SK-N-SH treated with all-trans-retinoic acid at 6 μM for 48 hours (cell line): ENCODE data around the gene SMCHD1.

Source experiments
- ATAC-seq: fragments of 200-7000 bp; cut with Tn5 transposase; 3 replicates; pipeline ENCODE4 v1.9.1; 2020; ENCODE audit warnings: mild to moderate bottlenecking, moderate library complexity
- BACH2 ChIP-seq: fragments of 250-450 bp; sonication (Bioruptor Pico); IDR thresholded peaks from 2 replicates; pipeline ENCODE4 v1.9.0; 2021; ENCODE audit warnings: mild to moderate bottlenecking, borderline replicate concordance
- CREB5 ChIP-seq: fragments of 250-450 bp; sonication (Bioruptor Pico); IDR thresholded peaks from 2 replicates; pipeline ENCODE4 v1.5.1; 2020; ENCODE audit warnings: low read depth, mild to moderate bottlenecking, moderate library complexity
- CSDC2 ChIP-seq: fragments of 250-450 bp; sonication (Bioruptor Pico); IDR thresholded peaks from 2 replicates; pipeline ENCODE4 v1.5.0; 2020; ENCODE audit warnings: mild to moderate bottlenecking, moderate library complexity
- CSRNP3 ChIP-seq: fragments of 250-450 bp; sonication (Bioruptor Pico); IDR thresholded peaks from 2 replicates; pipeline ENCODE4 v1.5.1; 2021; ENCODE audit warnings: mild to moderate bottlenecking, moderate library complexity
- ESRRG ChIP-seq: fragments of 250-450 bp; sonication (Bioruptor Pico); IDR thresholded peaks from 2 replicates; pipeline ENCODE4 v1.6.1; 2021; ENCODE audit warnings: mild to moderate bottlenecking
- GLIS3 ChIP-seq: fragments of 250-450 bp; sonication (Bioruptor Pico); IDR thresholded peaks from 2 replicates; pipeline ENCODE4 v1.5.0; 2020; ENCODE audit warnings: mild to moderate bottlenecking, moderate library complexity
- ISL1 ChIP-seq: fragments of 250-450 bp; sonication (Bioruptor Pico); IDR thresholded peaks from 2 replicates; pipeline ENCODE4 v2.1.2; 2022; ENCODE audit warnings: mild to moderate bottlenecking, moderate library complexity
- OSR1 ChIP-seq: fragments of 250-450 bp; sonication (Bioruptor Pico); IDR thresholded peaks from 2 replicates; pipeline ENCODE4 v1.8.0; 2022; ENCODE audit warnings: moderate library complexity, mild to moderate bottlenecking, inconsistent platforms
- PPARA ChIP-seq: fragments of 250-450 bp; sonication (Bioruptor Pico); IDR thresholded peaks from 2 replicates; pipeline ENCODE4 v1.5.0; 2020; ENCODE audit warnings: mild to moderate bottlenecking, borderline replicate concordance
- RARB ChIP-seq: fragments of 250-450 bp; sonication (Bioruptor Pico); IDR thresholded peaks from 2 replicates; pipeline ENCODE4 v1.8.0; 2021; ENCODE audit warnings: mild to moderate bottlenecking, moderate library complexity
- SNAI2 ChIP-seq: fragments of 250-450 bp; sonication (Bioruptor Pico); IDR thresholded peaks from 2 replicates; pipeline ENCODE4 v1.5.0; 2020; ENCODE audit warnings: mild to moderate bottlenecking, moderate library complexity
- TOX ChIP-seq: fragments of 250-450 bp; sonication (Bioruptor Pico); IDR thresholded peaks from 2 replicates; pipeline ENCODE4 v1.8.0; 2021; ENCODE audit warnings: mild to moderate bottlenecking, moderate library complexity, borderline replicate concordance
- ZC3H10 ChIP-seq: fragments of 250-450 bp; sonication (Bioruptor Pico); IDR thresholded peaks from 2 replicates; pipeline ENCODE4 v1.5.1; 2021; ENCODE audit warnings: mild to moderate bottlenecking, moderate library complexity
- ZFP3 ChIP-seq: fragments of 250-450 bp; sonication (Bioruptor Pico); IDR thresholded peaks from 2 replicates; pipeline ENCODE4 v1.5.0; 2020; ENCODE audit warnings: mild to moderate bottlenecking, moderate library complexity
- ZFP30 ChIP-seq: fragments of 450-650 bp; formaldehyde crosslinking; IDR thresholded peaks from 2 replicates; pipeline ENCODE4 v1.5.0; 2022; ENCODE audit warnings: mild to moderate bottlenecking, moderate library complexity
- ZNF565 ChIP-seq: fragments of 450-650 bp; formaldehyde crosslinking; conservative IDR thresholded peaks from 2 replicates; pipeline ENCODE4 v1.5.0; 2020; ENCODE audit warnings: low read depth, mild to moderate bottlenecking, moderate library complexity
- ZNF70 ChIP-seq: fragments of 450-650 bp; formaldehyde crosslinking; IDR thresholded peaks from 2 replicates; pipeline ENCODE4 v1.5.0; 2020; ENCODE audit warnings: mild to moderate bottlenecking, moderate library complexity
- TF ChIP-seq, protein P1 (sequence below): fragments of 250-450 bp; sonication (Bioruptor Pico); IDR thresholded peaks from 2 replicates; pipeline ENCODE4 v1.8.0; 2020; ENCODE audit warnings: mild to moderate bottlenecking, moderate library complexity, borderline replicate concordance
- TF ChIP-seq, protein P2 (sequence below): fragments of 250-450 bp; sonication (Bioruptor Pico); IDR thresholded peaks from 2 replicates; pipeline ENCODE4 v1.8.0; 2021; ENCODE audit warnings: low read depth, mild to moderate bottlenecking, moderate library complexity, borderline replicate concordance
- TF ChIP-seq, protein P3 (sequence below): fragments of 250-450 bp; sonication (Bioruptor Pico); IDR thresholded peaks from 2 replicates; pipeline ENCODE4 v1.5.0; 2020; ENCODE audit warnings: mild to moderate bottlenecking, moderate library complexity

The SMCHD1 gene

GRCh38 chr18:2704541-2704940, 49.0 kb downstream of the SMCHD1 start:
- TF ChIP-seq ZNF70 (CRISPR knock-in tag) (no peak), CREB5 (no peak), SNAI2 (CRISPR knock-in tag) (no peak), GLIS3 (CRISPR knock-in tag) (no peak), ESRRG (CRISPR knock-in tag) (no peak), ZFP30 (CRISPR knock-in tag) (no peak), RARB (CRISPR knock-in tag) (no peak), ZC3H10 (no peak), CSRNP3 (CRISPR knock-in tag) (no peak), TOX (CRISPR knock-in tag) (no peak), PPARA (CRISPR knock-in tag) (no peak), ZNF565 (CRISPR knock-in tag) (no peak), CSDC2 (CRISPR knock-in tag) (no peak), ZFP3 (CRISPR knock-in tag) (no peak), OSR1 (CRISPR knock-in tag) (no peak)
- TF ChIP-seq, protein P1, sequence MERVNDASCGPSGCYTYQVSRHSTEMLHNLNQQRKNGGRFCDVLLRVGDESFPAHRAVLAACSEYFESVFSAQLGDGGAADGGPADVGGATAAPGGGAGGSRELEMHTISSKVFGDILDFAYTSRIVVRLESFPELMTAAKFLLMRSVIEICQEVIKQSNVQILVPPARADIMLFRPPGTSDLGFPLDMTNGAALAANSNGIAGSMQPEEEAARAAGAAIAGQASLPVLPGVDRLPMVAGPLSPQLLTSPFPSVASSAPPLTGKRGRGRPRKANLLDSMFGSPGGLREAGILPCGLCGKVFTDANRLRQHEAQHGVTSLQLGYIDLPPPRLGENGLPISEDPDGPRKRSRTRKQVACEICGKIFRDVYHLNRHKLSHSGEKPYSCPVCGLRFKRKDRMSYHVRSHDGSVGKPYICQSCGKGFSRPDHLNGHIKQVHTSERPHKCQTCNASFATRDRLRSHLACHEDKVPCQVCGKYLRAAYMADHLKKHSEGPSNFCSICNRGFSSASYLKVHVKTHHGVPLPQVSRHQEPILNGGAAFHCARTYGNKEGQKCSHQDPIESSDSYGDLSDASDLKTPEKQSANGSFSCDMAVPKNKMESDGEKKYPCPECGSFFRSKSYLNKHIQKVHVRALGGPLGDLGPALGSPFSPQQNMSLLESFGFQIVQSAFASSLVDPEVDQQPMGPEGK (CRISPR knock-in tag) = no peak
- TF ChIP-seq, protein P2, sequence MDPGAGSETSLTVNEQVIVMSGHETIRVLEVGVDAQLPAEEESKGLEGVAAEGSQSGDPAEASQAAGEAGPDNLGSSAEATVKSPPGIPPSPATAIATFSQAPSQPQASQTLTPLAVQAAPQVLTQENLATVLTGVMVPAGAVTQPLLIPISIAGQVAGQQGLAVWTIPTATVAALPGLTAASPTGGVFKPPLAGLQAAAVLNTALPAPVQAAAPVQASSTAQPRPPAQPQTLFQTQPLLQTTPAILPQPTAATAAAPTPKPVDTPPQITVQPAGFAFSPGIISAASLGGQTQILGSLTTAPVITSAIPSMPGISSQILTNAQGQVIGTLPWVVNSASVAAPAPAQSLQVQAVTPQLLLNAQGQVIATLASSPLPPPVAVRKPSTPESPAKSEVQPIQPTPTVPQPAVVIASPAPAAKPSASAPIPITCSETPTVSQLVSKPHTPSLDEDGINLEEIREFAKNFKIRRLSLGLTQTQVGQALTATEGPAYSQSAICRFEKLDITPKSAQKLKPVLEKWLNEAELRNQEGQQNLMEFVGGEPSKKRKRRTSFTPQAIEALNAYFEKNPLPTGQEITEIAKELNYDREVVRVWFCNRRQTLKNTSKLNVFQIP (CRISPR knock-in tag) = no peak
- no peak for ATAC-seq

DNA sequence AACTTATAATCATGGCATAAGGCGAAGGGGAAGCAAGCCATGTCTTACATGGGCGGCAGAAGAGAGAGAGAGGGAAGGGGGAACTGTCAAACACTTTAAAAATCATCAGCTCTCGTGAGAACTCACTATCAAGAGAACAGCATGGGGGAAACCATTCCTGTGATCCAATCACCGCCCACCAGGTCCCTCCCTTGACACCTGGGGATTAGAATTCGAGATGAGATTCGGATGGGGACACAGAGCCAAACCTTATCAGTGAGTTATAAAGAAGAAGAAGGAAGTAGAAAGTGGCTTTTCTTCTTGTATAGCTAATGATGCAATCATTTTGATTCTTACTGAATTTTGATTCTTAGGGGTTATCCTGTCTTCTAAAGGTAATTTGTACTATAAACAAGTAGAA, 51.4 kb downstream of the SMCHD1 start:
- TF ChIP-seq ZFP30 (CRISPR knock-in tag) (no peak), OSR1 (CRISPR knock-in tag) (no peak), CREB5 (no peak), ZC3H10 (no peak), ISL1 (CRISPR knock-in tag) (no peak), BACH2 (no peak), ZNF565 (CRISPR knock-in tag) (no peak), ZFP3 (CRISPR knock-in tag) (no peak), GLIS3 (CRISPR knock-in tag) (no peak), ZNF70 (CRISPR knock-in tag) (no peak), ESRRG (CRISPR knock-in tag) (no peak)
- TF ChIP-seq, protein P2 (CRISPR knock-in tag) = no peak
- TF ChIP-seq, protein P3, sequence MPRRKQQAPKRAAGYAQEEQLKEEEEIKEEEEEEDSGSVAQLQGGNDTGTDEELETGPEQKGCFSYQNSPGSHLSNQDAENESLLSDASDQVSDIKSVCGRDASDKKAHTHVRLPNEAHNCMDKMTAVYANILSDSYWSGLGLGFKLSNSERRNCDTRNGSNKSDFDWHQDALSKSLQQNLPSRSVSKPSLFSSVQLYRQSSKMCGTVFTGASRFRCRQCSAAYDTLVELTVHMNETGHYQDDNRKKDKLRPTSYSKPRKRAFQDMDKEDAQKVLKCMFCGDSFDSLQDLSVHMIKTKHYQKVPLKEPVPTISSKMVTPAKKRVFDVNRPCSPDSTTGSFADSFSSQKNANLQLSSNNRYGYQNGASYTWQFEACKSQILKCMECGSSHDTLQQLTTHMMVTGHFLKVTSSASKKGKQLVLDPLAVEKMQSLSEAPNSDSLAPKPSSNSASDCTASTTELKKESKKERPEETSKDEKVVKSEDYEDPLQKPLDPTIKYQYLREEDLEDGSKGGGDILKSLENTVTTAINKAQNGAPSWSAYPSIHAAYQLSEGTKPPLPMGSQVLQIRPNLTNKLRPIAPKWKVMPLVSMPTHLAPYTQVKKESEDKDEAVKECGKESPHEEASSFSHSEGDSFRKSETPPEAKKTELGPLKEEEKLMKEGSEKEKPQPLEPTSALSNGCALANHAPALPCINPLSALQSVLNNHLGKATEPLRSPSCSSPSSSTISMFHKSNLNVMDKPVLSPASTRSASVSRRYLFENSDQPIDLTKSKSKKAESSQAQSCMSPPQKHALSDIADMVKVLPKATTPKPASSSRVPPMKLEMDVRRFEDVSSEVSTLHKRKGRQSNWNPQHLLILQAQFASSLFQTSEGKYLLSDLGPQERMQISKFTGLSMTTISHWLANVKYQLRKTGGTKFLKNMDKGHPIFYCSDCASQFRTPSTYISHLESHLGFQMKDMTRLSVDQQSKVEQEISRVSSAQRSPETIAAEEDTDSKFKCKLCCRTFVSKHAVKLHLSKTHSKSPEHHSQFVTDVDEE = no peak
- TF ChIP-seq, all 23 proteins: peak for 0
- no peak for ATAC-seq
